Chondrocyte (in vitro differentiated cells): ENCODE measurements around the gene PRSS56. TPM values are rescaled to one million over a fixed set of nuclear protein-coding genes. Genes with fewer than 3 reads are reported as not detected.
"Not testable (repeated sequence)": the region's sequence is repeated elsewhere in the genome, so short reads cannot be mapped to it uniquely, and the experiment has no call there.

Experiments
- DNase-seq: peaks from one replicate; pipeline ENCODE4 v3.0.0; 2021; ENCODE audit warnings: mixed read lengths, low spot score
- H3K27ac Mint-ChIP-seq: one replicate; pipeline ENCODE4 v1.8.0; 2021; ENCODE audit warnings: mild to moderate bottlenecking, moderate library complexity, mixed read lengths; ENCODE audit not compliant: unreplicated experiment
- H3K27me3 Mint-ChIP-seq: 2 replicates; pipeline ENCODE4 v1.8.0; 2021; ENCODE audit warnings: low read depth, mixed read lengths
- H3K36me3 Mint-ChIP-seq: 2 replicates; pipeline ENCODE4 v1.8.0; 2021; ENCODE audit warnings: low read depth, mixed read lengths
- H3K4me1 Mint-ChIP-seq: 2 replicates; pipeline ENCODE4 v1.8.0; 2021; ENCODE audit warnings: low read depth, mild to moderate bottlenecking, mixed read lengths
- H3K4me3 Mint-ChIP-seq: one replicate; pipeline ENCODE4 v1.8.0; 2021; ENCODE audit warnings: mild to moderate bottlenecking, moderate library complexity, mixed read lengths; ENCODE audit not compliant: unreplicated experiment
- H3K9me3 Mint-ChIP-seq: 2 replicates; pipeline ENCODE4 v1.8.0; 2021; ENCODE audit warnings: low read depth, mixed read lengths
- CTCF ChIP-seq: fragments of 200-600 bp; sonication (generic); IDR thresholded peaks from 2 replicates; pipeline ENCODE4 v1.5.0; 2021; ENCODE audit warnings: antibody characterized with exemption, mild to moderate bottlenecking, moderate library complexity
- total RNA-seq: library from RNA; stranded (reverse); gene quantifications from 3 replicates; pipeline ENCODE4 v1.2.1, GENCODE V29; 2021

The PRSS56 gene
- total RNA-seq, 1 donor from 2014 or later, result not detected

- peaks cover 15% of the 10 kb centered on the region for H3K27me3 Mint-ChIP-seq
- no peaks in the 10 kb centered on the region for H3K9me3 Mint-ChIP-seq
- no peak overlapping the region for H3K27ac Mint-ChIP-seq
- H3K36me3 Mint-ChIP-seq, result no peaks in the 10 kb centered on the region
- TF ChIP-seq CTCF, result no peak
- peak; percentile 59 for DNase-seq
- H3K4me1 Mint-ChIP-seq, result peaks cover 4% of the 10 kb centered on the region
- no peak overlapping the region for H3K4me3 Mint-ChIP-seq
Measured at GRCh38 chr2:232528746-232529460, 8.7 kb downstream of the PRSS56 start.

GRCh38 chr2:232529806-232530547 is 9.8 kb downstream of the PRSS56 start:
- no peaks in the 10 kb centered on the region for H3K36me3 Mint-ChIP-seq
- peaks cover 8% of the 10 kb centered on the region for H3K27me3 Mint-ChIP-seq
- H3K9me3 Mint-ChIP-seq, result no peaks in the 10 kb centered on the region
- DNase-seq, result peak; percentile 79
- no peak for TF ChIP-seq CTCF
- H3K4me1 Mint-ChIP-seq, result no peaks in the 10 kb centered on the region
- H3K27ac Mint-ChIP-seq, result no peak overlapping the region
- no peak overlapping the region for H3K4me3 Mint-ChIP-seq

GRCh38 chr2:232530626-232531260 is 10.6 kb downstream of the PRSS56 start:
- peak; percentile 58 for DNase-seq
- H3K27ac Mint-ChIP-seq, result no peak overlapping the region
- no peak overlapping the region for H3K4me3 Mint-ChIP-seq
- peaks cover 8% of the 10 kb centered on the region for H3K27me3 Mint-ChIP-seq
- TF ChIP-seq CTCF, result no peak
- H3K36me3 Mint-ChIP-seq, result no peaks in the 10 kb centered on the region
- H3K4me1 Mint-ChIP-seq, result no peaks in the 10 kb centered on the region
- no peaks in the 10 kb centered on the region for H3K9me3 Mint-ChIP-seq

GRCh38 chr2:232532419-232532818 is 12.2 kb downstream of the PRSS56 start:
- DNase-seq, result peak; percentile 36
- no peak overlapping the region for H3K4me3 Mint-ChIP-seq
- H3K36me3 Mint-ChIP-seq, result no peaks in the 10 kb centered on the region
- peaks cover 6% of the 10 kb centered on the region for H3K9me3 Mint-ChIP-seq
- TF ChIP-seq CTCF, result no peak
- H3K4me1 Mint-ChIP-seq, result no peaks in the 10 kb centered on the region
- no peak overlapping the region for H3K27ac Mint-ChIP-seq
- H3K27me3 Mint-ChIP-seq, result peaks cover 8% of the 10 kb centered on the region

- H3K4me1 Mint-ChIP-seq, H3K9me3 Mint-ChIP-seq, H3K27ac Mint-ChIP-seq, H3K4me3 Mint-ChIP-seq, H3K27me3 Mint-ChIP-seq, H3K36me3 Mint-ChIP-seq: not testable (repeated sequence)
- peak; percentile 44 for DNase-seq
Measured at GRCh38 chr2:232532821-232533220, 12.6 kb downstream of the PRSS56 start.
